Testis (tissue), 3 donors: ENCODE data around the gene CELF2. TPM values are rescaled to one million over a fixed set of nuclear protein-coding genes. Genes with fewer than 3 reads are reported as not detected.
"Not testable (repeated sequence)": the region's sequence is repeated elsewhere in the genome, so short reads cannot be mapped to it uniquely, and the experiment has no call there.

ENCODE experiments used
- DNase-seq: peaks from one replicate; pipeline ENCODE4 v3.0.0-alpha.2; 2019
- H3K27ac ChIP-seq, 2 donors: fragments of 200-600 bp; sonication (generic); one replicate each; pipeline ENCODE4 v1.5.1; 2019
- H3K27me3 ChIP-seq: fragments of 200-600 bp; sonication (generic); one replicate; pipeline ENCODE4 v1.5.1; 2019
- H3K36me3 ChIP-seq: fragments of 200-600 bp; sonication (generic); one replicate; pipeline ENCODE4 v1.5.1; 2017; ENCODE audit warnings: low read depth; ENCODE audit errors: missing control alignments
- H3K4me1 ChIP-seq: fragments of 200-600 bp; sonication (generic); one replicate; pipeline ENCODE4 v1.5.1; 2019
- H3K4me3 ChIP-seq, 2 donors: fragments of 200-600 bp; sonication (generic); one replicate each; pipeline ENCODE4 v1.5.1; 2017 to 2019
- H3K9me3 ChIP-seq: fragments of 200-600 bp; sonication (generic); one replicate; pipeline ENCODE4 v1.5.1; 2017
- CTCF ChIP-seq, 3 experiments: fragments of 450-650 bp in 2 of 3; fragments of 200-600 bp in 1 of 3; sonication (generic) in 1 of 3; IDR thresholded peaks; one replicate each; pipeline ENCODE4 v1.5.1; 2016 to 2019; ENCODE audit warnings: antibody characterized with exemption in 3 of 3, mild to moderate bottlenecking in 2 of 3, moderate library complexity in 1 of 3
- POLR2A ChIP-seq: fragments of 450-650 bp; IDR thresholded peaks from one replicate; pipeline ENCODE4 v1.6.1; 2017; ENCODE audit warnings: antibody characterized with exemption, mild to moderate bottlenecking, moderate library complexity
- WGBS, 2 donors: methylation state at CpG; one replicate each; pipeline ENCODE4 v1.1.5; 2018; 5-methylcytosine and 5-hydroxymethylcytosine counted together
- intact Hi-C: fragments of 100-400 bp; cut with DNase I; formaldehyde crosslinking; loops from one replicate; pipeline ENCODE4 v1.15.1; 2023; ENCODE audit warnings: low total_unique reads
- polyA plus RNA-seq: library from polyadenylated mRNA; stranded (reverse); fragments of 350-450 nt; fragmentation: Illumina TruSeq; extraction: RNeasy Lipid Tissue Mini Kit (QIAGEN cat#74804); gene quantifications from one replicate; pipeline ENCODE4 v1.2.3, GENCODE V29; 2014; ENCODE audit warnings: low read depth, low replicate concordance; ENCODE audit not compliant: insufficient read depth
- total RNA-seq, 2 donors: library from RNA; depleted of rRNA; stranded (reverse); fragments of >200 nt; gene quantifications; one replicate each; pipeline ENCODE4 v1.2.3, GENCODE V29; 2016

CELF2 gene
- total and polyA plus RNA-seq, 3 donors from 2014 or later = 17.5 to 41.6 (median 27.8) TPM

DNA sequence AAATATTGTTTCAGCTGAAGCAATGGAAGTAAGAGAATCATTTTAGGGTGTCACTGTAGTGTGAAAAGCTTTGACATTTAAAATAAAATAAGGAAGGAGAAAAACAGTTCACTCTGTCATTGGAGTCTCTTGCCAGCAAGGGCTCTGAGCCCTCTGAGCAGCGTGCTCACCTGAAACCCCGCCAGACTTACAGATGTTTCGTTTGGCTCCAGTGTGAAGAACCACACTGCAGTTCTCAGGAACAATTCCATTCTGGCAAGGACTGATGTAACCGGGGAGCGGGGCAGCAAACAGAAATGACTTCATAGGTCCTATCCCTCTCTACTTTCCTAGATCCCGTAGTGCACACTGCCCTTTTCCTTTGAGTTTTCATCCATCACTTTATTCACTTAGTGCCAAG lies 164.3 kb downstream of the CELF2 start:
- Histone ChIP-seq H3K27me3 (no peaks in the 10 kb centered on the region), H3K4me3 (no peak overlapping the region), H3K9me3 (no peaks in the 10 kb centered on the region), H3K4me1 (no peaks in the 10 kb centered on the region), H3K27ac (no peak overlapping the region), H3K36me3 (no peaks in the 10 kb centered on the region)
- TF ChIP-seq CTCF (IDR thresholded peaks at IDR 0.05) (no peak), POLR2A (no peak)
- intact Hi-C loops = no loop called here
- WGBS, 2 donors = 53 to 73% methylated on average over 6 of the region's 6 CpGs
- DNase-seq = peak; percentile 54

GRCh38 chr10:11183015-11183414 lies 165.3 kb downstream of the CELF2 start:
- DNase-seq = no peak
- Histone ChIP-seq H3K27me3 (no peaks in the 10 kb centered on the region), H3K4me1 (no peaks in the 10 kb centered on the region), H3K27ac (no peak overlapping the region), H3K36me3 (no peaks in the 10 kb centered on the region), H3K4me3 (no peak overlapping the region), H3K9me3 (no peaks in the 10 kb centered on the region)
- TF ChIP-seq POLR2A (no peak), CTCF (IDR thresholded peaks at IDR 0.05) (no peak)
- 83 to 86% methylated on average over 2 of the region's 2 CpGs for WGBS, 2 donors
- intact Hi-C loops = no loop called here

- WGBS, 2 donors = 83 to 89% methylated on average over 3 of the region's 3 CpGs
- no peak for TF ChIP-seq CTCF (IDR thresholded peaks at IDR 0.05)
- no peak for TF ChIP-seq POLR2A
- H3K36me3 ChIP-seq = no peaks in the 10 kb centered on the region
- H3K4me3 ChIP-seq = no peak overlapping the region
- DNase-seq = no peak
- no peak overlapping the region for H3K27ac ChIP-seq
- no peaks in the 10 kb centered on the region for H3K27me3 ChIP-seq
- H3K4me1 ChIP-seq = no peaks in the 10 kb centered on the region
- intact Hi-C loops = no loop called here
- no peaks in the 10 kb centered on the region for H3K9me3 ChIP-seq
Observed at GRCh38 chr10:11184093-11184492, 166.4 kb downstream of the CELF2 start.

DNA sequence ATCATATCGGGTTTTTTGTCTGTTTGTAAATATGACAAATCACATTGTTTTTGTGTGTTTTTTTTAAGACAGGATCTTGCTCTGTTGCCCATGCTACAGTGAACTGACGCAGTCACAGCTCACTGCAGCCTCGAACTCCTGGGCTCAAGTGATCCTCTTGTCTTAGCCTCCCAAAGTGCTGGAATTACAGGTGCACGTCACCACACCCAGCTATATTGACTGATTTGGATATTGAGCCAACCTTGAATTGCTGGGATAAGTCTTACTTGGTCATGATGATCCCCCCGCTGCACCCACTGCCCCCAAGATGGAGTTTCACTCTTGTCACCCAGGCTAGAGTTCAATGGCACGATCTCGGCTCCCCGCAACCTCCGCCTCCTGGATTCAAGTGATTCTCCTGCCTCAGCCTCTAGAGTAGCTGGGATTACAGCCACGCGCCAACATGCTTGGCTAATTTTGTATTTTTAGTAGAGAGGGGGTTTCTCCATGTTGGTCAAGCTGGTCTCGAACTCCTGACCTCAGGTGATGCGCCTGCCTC lies 167.5 kb downstream of the CELF2 start:
- H3K9me3 ChIP-seq, intact Hi-C loops, H3K4me1 ChIP-seq, H3K4me3 ChIP-seq, H3K27me3 ChIP-seq, DNase-seq, H3K27ac ChIP-seq, H3K36me3 ChIP-seq: not testable (repeated sequence)
- WGBS, 2 donors = 93 to 98% methylated on average over 13 of the region's 13 CpGs

GRCh38 chr10:11186374-11186773 lies 168.7 kb downstream of the CELF2 start:
- Histone ChIP-seq H3K36me3 (no peaks in the 10 kb centered on the region), H3K27me3 (no peaks in the 10 kb centered on the region), H3K27ac (no peak overlapping the region), H3K4me1 (no peaks in the 10 kb centered on the region), H3K9me3 (no peaks in the 10 kb centered on the region), H3K4me3 (no peak overlapping the region)
- DNase-seq = no peak
- intact Hi-C loops = no loop called here
- WGBS, 2 donors = 93 to 96% methylated on average over 1 of the region's 1 CpG
- TF ChIP-seq CTCF (IDR thresholded peaks at IDR 0.05) (no peak), POLR2A (no peak)
